ENCODE data around the gene FSTL3. TPM values are rescaled to one million over a fixed set of nuclear protein-coding genes. Genes with fewer than 3 reads are reported as not detected.

The FSTL3 gene
- total and polyA plus RNA-seq, 2 of the 13 experiments (the other 11 are each of a cell fraction or from before 2014, with no cell fraction given): 13.5 to 15.6 TPM

DNA sequence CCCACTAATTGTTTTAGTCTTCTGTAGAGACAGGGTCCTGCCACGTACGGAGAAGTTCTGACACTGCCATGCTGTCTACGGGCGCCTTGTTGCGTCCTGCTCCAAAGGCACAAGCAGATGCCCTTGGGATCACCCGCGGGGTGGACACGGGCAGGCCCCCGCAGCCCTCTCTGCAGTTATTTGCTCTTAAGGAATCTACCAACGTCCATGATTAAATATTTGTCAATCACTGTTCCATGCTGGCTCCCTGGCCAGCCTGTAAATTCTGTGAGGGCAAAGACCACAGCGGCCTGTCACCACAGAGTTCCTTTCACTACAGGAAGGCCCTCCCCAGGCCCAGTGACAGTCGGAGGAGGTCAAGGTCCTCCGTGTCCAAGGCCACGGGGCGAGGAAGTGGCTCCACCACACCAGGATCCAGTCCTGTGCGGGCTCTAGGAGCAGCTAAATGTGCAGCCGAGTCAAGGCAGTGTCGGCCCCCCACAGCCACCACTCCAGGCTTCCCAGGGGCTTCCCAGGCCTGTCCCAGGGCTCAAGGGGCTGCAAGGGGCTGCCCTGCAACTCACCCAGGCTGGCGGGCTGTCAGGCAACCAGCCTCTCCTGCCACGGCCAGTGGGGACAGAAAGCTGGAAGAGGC, 15.3 kb upstream of the FSTL3 start (continued):
- TF ChIP-seq HMGXB4 (CRISPR knock-in tag; IDR thresholded peaks at IDR 0.05; ENCODE audit: borderline replicate concordance in 1 of 2, low read depth in 1 of 2) (peak; percentile 48 to 67), ZNF513 (CRISPR knock-in tag; conservative IDR thresholded peaks at IDR 0.05) (no peak), ZHX1 (CRISPR knock-in tag; IDR thresholded peaks at IDR 0.05; ENCODE audit: low read depth) (peak; percentile 77), ZXDC (CRISPR knock-in tag; IDR thresholded peaks at IDR 0.05) (no peak), POLR2AphosphoS5 (IDR thresholded peaks at IDR 0.05; ENCODE audit: low read depth, low read length) (peak; percentile 78), JDP2 (CRISPR knock-in tag; IDR thresholded peaks at IDR 0.05; ENCODE audit: borderline replicate concordance) (no peak), PHF20 (CRISPR knock-in tag; IDR thresholded peaks at IDR 0.05) (peak; percentile 46), RFXANK (CRISPR knock-in tag; IDR thresholded peaks at IDR 0.05) (0 out of 2 replicates have a peak, but pooled peaks have one; percentile 27), CHD4 (IDR thresholded peaks at IDR 0.05; ENCODE audit: borderline replicate concordance, low read length) (no peak), HDAC1 (CRISPR knock-in tag; IDR thresholded peaks at IDR 0.05) (peak; percentile 77), ISL2 (CRISPR knock-in tag; IDR thresholded peaks at IDR 0.05) (peak; percentile 77), NFATC3 (CRISPR knock-in tag; IDR thresholded peaks at IDR 0.05) (no peak)
- TF ChIP-seq, protein P1, sequence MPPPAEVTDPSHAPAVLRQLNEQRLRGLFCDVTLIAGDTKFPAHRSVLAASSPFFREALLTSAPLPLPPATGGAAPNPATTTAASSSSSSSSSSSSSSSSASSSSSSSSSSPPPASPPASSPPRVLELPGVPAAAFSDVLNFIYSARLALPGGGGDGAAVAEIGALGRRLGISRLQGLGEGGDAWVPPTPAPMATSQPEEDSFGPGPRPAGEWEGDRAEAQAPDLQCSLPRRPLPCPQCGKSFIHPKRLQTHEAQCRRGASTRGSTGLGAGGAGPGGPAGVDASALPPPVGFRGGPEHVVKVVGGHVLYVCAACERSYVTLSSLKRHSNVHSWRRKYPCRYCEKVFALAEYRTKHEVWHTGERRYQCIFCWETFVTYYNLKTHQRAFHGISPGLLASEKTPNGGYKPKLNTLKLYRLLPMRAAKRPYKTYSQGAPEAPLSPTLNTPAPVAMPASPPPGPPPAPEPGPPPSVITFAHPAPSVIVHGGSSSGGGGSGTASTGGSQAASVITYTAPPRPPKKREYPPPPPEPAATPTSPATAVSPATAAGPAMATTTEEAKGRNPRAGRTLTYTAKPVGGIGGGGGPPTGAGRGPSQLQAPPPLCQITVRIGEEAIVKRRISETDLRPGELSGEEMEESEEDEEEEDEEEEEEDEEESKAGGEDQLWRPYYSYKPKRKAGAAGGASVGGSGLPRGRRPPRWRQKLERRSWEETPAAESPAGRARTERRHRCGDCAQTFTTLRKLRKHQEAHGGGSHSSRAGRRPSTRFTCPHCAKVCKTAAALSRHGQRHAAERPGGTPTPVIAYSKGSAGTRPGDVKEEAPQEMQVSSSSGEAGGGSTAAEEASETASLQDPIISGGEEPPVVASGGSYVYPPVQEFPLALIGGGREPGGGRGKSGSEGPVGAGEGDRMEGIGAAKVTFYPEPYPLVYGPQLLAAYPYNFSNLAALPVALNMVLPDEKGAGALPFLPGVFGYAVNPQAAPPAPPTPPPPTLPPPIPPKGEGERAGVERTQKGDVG (CRISPR knock-in tag; IDR thresholded peaks at IDR 0.05; ENCODE audit: borderline replicate concordance): peak; percentile 67; the same call in 1 of the 2 replicates
- TF ChIP-seq, protein P2, sequence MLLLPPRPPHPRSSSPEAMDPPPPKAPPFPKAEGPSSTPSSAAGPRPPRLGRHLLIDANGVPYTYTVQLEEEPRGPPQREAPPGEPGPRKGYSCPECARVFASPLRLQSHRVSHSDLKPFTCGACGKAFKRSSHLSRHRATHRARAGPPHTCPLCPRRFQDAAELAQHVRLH (CRISPR knock-in tag; IDR thresholded peaks at IDR 0.05; ENCODE audit: borderline replicate concordance, low read depth): peak; percentile 78; the same call in 1 of the 2 replicates

Data from HepG2 (cell line).